Hematopoietic multipotent progenitor cell treated with erythropoietin and hydrocortisone succinate and interleukin-3 and kit ligand, for 15 days (in vitro differentiated cells): Measurements from ENCODE around the gene KLHL41.
"Not testable (repeated sequence)": the region's sequence is repeated elsewhere in the genome, so short reads cannot be mapped to it uniquely, and the experiment has no call there.

Source experiments
- DNase-seq: peaks from one replicate; pipeline ENCODE4 v3.0.0-alpha.2; 2015; ENCODE audit warnings: low spot score

Gene KLHL41

DNA sequence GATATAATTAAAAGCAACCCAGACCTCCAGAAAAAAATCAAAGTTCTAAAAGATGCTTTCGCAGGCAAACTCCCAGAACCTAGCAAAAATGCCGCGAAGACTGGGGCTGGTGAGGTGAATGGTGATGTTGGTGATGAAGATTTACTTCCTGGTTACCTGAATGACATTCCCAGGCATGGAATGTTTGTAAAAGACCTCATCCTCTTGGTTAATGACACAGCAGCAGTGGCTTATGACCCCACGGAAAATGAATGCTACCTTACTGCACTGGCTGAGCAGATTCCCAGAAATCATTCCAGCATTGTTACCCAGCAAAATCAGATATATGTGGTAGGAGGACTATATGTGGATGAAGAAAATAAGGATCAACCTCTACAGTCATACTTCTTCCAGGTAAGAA is 994 bp downstream of the KLHL41 start:
- no peak for DNase-seq

GRCh38 chr2:169511818-169512217 is 2.3 kb downstream of the KLHL41 start:
- DNase-seq, result no peak

- DNase-seq, result no peak
Observed at GRCh38 chr2:169512525-169512924, 3.0 kb downstream of the KLHL41 start.

GRCh38 chr2:169513094-169513493 is 3.6 kb downstream of the KLHL41 start:
- no peak for DNase-seq

DNA sequence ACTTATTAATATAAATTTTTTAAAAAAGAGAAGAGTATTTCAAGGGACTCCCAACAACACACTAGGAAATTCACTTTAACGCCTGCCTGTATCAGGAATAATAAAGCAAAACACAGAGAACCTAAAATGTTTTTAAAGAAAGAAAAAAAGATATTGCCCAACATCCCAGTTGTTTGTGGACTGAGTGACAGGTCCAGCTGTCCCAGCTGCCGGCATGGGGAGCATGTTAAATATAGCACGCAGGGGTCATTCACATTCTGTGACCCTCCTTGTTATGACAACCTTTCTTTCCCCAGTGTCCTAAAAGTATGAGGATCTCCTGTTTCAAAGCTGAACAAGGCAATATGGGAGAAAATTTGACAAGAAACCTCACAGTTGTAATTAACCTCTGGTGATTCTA is 4.4 kb downstream of the KLHL41 start:
- DNase-seq, result no peak

DNA sequence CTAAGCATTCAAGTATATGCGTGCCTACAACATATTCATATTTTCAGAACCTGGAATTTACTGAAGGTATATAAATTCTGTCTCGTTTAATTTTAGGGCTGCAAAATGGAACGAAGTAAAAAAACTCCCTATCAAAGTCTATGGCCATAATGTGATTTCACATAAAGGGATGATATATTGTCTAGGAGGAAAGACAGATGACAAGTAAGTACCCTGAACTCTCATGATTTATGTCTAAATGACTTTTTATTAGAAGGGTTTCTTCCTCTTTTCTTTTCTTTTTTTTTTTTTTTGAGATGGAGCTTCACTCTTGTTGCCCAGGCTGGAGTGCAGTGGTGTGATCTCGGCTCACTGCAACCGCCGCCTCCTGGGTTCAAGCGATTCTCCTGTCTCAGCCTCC is 5.3 kb downstream of the KLHL41 start:
- not testable (repeated sequence) for DNase-seq

DNA sequence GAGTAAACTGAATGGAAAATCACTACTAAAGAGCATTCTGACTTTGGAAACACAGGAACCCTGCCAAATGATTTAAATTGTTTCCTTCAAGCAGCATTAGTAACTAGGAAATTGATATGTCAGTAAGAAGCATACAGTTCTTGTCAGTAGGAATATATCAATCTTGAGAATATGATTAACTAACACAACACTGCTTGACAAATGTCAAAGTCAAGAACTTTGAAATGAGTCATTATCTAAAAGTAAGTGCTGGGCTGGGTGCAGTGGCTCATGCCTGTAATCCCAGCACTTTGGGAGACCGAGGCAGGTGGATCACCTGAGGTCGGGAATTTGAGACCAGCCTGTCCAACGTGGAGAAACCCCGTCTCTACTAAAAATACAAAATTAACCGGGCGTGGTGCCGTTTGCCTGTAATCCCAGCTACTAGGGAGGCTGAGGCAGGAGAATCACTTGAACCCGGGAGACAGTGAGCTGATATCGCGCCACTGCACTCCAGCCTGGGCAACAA is 7.0 kb downstream of the KLHL41 start:
- not testable (repeated sequence) for DNase-seq

DNA sequence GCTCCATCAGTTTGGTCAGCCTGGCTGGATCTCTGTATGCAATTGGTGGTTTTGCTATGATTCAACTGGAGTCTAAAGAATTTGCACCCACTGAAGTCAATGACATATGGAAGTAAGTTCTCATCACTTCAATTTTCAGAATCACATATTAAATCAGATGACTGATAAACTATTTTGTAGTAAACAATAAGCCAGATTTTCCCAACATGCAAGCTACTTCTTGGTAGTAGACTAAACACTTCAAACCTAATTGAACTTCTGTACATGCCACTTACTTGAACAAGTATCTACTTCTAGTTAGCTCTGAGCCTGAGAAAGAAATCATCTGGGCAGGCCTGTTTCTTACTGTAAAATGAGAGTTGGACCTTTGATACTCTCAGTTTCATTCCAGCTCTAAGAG is 11.4 kb downstream of the KLHL41 start:
- no peak for DNase-seq

GRCh38 chr2:169523681-169524080 is 14.2 kb downstream of the KLHL41 start:
- no peak for DNase-seq

GRCh38 chr2:169525434-169525833 is 15.9 kb downstream of the KLHL41 start:
- no peak for DNase-seq

DNA sequence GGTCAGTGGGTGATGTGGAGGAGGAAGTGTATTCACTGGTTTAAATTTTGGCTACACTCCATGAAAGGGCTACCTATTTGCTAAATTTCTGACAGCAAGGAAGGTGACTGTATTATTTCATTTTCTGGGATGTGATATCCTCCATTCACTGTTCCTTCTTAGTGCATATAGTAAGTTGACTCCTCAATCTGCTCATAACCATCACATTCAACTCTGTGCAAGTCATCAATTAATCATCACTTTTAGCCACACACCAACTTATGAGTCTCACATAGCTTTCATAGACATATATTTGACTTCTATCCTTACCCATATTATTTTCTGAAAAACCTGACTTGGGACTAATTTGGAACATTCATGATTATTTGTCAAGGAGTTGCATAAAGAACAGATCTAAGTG is 16.9 kb downstream of the KLHL41 start:
- DNase-seq, result no peak

DNA sequence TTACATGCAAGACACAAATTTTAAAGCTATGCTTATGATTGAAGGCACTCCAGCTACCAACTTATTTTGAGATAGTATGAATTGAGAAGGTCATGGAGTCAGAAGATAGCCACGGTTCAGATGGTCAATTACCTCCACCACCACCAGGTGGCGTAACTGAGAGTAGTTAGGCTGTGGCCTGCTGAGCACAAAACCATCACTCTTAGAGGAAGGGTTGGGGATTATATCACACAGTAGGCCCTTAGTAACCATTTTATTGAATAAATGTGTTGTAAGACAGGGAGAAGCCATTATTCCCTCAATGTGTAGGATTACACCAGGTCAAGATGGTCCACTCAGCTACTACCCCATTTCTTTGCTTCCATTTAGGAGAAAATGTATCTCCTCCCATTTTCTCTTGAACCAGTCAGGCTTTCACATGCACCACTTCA is 18.8 kb downstream of the KLHL41 start:
- peak; percentile 80 for DNase-seq

- DNase-seq, result not testable (repeated sequence)
Observed at GRCh38 chr2:169539460-169539859, 30.0 kb downstream of the KLHL41 start.

GRCh38 chr2:169540146-169540545 is 30.6 kb downstream of the KLHL41 start:
- DNase-seq, result no peak

DNA sequence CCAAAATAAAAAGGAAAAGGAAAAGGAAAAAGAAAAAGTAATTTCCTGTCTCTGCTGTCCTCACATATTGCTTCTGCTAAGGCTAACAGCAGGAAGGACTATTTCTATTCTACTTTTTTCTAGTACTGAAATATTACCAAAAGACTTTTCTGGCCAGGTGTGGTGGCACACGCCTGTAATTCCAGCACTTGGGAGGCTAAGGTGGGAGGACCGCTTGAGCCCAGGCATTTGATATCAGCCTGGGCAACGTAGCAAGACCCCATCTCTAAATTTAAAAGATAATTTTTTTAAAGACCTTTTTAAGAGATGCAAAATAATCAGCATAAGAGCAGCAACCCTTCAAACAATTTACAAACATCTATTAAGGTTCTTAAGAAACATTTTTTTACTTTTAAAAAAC is 32.9 kb downstream of the KLHL41 start:
- no peak for DNase-seq

GRCh38 chr2:169546756-169547155 is 37.3 kb downstream of the KLHL41 start:
- no peak for DNase-seq

DNA sequence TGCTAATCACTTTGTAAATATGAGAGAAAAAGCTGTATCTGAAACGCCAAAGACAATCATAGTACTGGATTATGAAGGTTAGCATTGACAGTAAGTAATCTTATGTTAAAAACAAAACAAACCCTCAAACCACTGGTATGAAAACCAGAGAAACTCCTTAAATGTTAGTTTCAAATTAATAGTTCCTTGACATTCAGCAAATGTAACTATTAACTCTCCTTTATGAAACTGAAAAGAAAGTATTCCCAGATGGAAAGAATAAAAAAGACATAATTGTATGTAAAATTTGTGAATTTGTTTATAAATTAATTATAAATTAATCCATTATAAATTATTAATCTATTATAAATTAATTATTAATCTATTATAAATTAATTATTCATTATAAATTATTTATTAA is 51.9 kb downstream of the KLHL41 start:
- no peak for DNase-seq

DNA sequence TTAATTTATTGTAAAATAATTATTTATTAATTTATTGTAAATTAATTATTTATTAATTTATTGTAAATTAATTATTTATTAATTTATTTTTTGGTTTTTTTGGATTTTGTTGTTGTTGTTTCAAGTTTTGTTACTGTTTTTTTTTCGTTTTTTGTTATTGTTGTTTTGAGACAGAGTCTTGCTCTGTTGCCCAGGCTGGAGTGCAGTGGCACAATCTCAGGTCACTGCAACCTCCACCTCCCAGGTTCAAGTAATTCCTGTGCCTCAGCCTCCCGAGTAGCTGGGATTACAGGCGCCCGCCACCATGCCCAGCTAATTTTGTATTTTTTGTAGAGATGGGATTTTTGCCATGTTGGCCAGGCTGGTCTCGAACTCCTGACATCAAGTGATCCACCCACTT is 52.6 kb downstream of the KLHL41 start:
- not testable (repeated sequence) for DNase-seq

- no peak for DNase-seq
Observed at GRCh38 chr2:169562519-169562918, 53.0 kb downstream of the KLHL41 start.

- no peak for DNase-seq
Observed at GRCh38 chr2:169565686-169566085, 56.2 kb downstream of the KLHL41 start.

GRCh38 chr2:169569948-169570347 is 60.4 kb downstream of the KLHL41 start:
- DNase-seq, result no peak

- DNase-seq, result not testable (repeated sequence)
Observed at GRCh38 chr2:169570752-169571151, 61.2 kb downstream of the KLHL41 start.

- no peak for DNase-seq
Observed at GRCh38 chr2:169571571-169571970, 62.1 kb downstream of the KLHL41 start.

GRCh38 chr2:169572189-169572588 is 62.7 kb downstream of the KLHL41 start:
- no peak for DNase-seq

- no peak for DNase-seq
Observed at GRCh38 chr2:169572821-169573159, 63.3 kb downstream of the KLHL41 start.
